Measurements from ENCODE around the gene SLC36A3.

DNA sequence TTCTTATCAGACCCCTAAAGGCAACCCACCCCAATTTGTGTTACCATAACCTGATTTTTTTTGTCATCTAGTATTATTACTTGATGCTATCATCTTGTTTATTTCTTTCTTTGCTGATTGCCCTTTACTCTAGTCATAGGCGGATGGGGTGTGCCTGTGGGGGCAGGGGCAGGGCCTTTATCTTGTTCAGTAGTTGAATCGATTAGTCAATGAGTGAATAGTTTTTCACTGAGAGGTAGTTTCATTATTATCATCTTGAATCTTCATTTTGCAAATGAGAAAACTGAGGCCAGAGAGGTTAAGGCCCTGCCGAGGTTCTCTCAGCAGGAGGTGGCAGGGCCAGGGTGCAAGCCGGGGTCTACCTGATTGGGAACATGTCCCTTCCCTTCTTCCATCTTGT is 60.0 kb downstream of the SLC36A3 start:
- TF ChIP-seq, protein P1, sequence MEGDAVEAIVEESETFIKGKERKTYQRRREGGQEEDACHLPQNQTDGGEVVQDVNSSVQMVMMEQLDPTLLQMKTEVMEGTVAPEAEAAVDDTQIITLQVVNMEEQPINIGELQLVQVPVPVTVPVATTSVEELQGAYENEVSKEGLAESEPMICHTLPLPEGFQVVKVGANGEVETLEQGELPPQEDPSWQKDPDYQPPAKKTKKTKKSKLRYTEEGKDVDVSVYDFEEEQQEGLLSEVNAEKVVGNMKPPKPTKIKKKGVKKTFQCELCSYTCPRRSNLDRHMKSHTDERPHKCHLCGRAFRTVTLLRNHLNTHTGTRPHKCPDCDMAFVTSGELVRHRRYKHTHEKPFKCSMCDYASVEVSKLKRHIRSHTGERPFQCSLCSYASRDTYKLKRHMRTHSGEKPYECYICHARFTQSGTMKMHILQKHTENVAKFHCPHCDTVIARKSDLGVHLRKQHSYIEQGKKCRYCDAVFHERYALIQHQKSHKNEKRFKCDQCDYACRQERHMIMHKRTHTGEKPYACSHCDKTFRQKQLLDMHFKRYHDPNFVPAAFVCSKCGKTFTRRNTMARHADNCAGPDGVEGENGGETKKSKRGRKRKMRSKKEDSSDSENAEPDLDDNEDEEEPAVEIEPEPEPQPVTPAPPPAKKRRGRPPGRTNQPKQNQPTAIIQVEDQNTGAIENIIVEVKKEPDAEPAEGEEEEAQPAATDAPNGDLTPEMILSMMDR (conservative IDR thresholded peaks at IDR 0.05; ENCODE audit: low read length): no peak
- TF ChIP-seq EZH2phosphoT487 (IDR thresholded peaks at IDR 0.05; ENCODE audit: borderline replicate concordance, low read depth, low read length): no peak

All from OCI-LY7 (cell line).